GM23338 (cell line): ENCODE results near the gene LRRFIP2. TPM values are rescaled to one million over a fixed set of nuclear protein-coding genes. Genes with fewer than 3 reads are reported as not detected.

Experiments
- ATAC-seq: fragments of 200-7000 bp; cut with Tn5 transposase; 3 replicates; pipeline ENCODE4 v1.9.1; 2020
- DNase-seq: peaks from one replicate; pipeline ENCODE4 v3.0.0-alpha.2; 2015; ENCODE audit warnings: low spot score
- H2AFZ ChIP-seq: fragments of 200-600 bp; sonication (generic); 2 replicates; pipeline ENCODE4 v1.8.0; 2016; ENCODE audit warnings: antibody characterized with exemption, mild to moderate bottlenecking, moderate library complexity
- H3F3A ChIP-seq: fragments of 200-600 bp; sonication (generic); replicated peaks from 2 replicates; pipeline ENCODE4 v1.8.0; 2017; ENCODE audit warnings: antibody characterized with exemption, mixed run types, low read depth
- H3K27ac ChIP-seq: fragments of 200-600 bp; sonication (generic); 2 replicates; pipeline ENCODE4 v1.6.1; 2016; ENCODE audit warnings: low read depth
- H3K27me3 ChIP-seq: fragments of 200-600 bp; sonication (generic); 2 replicates; pipeline ENCODE4 v1.8.0; 2016; ENCODE audit warnings: mild to moderate bottlenecking, mixed run types, moderate library complexity; ENCODE audit not compliant: insufficient read depth
- H3K36me3 ChIP-seq: fragments of 200-600 bp; sonication (generic); 2 replicates; pipeline ENCODE4 v1.8.0; 2016; ENCODE audit warnings: mild to moderate bottlenecking; ENCODE audit not compliant: insufficient read depth
- H3K4me1 ChIP-seq: fragments of 200-600 bp; sonication (generic); 2 replicates; pipeline ENCODE4 v1.8.0; 2016; ENCODE audit warnings: mild to moderate bottlenecking, moderate library complexity; ENCODE audit not compliant: insufficient read depth
- H3K4me2 ChIP-seq: fragments of 200-600 bp; sonication (generic); 2 replicates; pipeline ENCODE4 v1.7.1; 2017; ENCODE audit warnings: mixed run types
- H3K4me3 ChIP-seq: fragments of 200-600 bp; sonication (generic); 2 replicates; pipeline ENCODE4 v1.6.1; 2016; ENCODE audit warnings: mixed run types
- H3K79me2 ChIP-seq: fragments of 200-600 bp; sonication (generic); replicated peaks from 2 replicates; pipeline ENCODE4 v1.8.0; 2017; ENCODE audit warnings: mild to moderate bottlenecking; ENCODE audit not compliant: insufficient read depth
- H3K9me2 ChIP-seq: fragments of 200-600 bp; sonication (generic); 2 replicates; pipeline ENCODE4 v1.8.0; 2017; ENCODE audit not compliant: insufficient read depth
- H4K20me1 ChIP-seq: fragments of 200-600 bp; sonication (generic); replicated peaks from 2 replicates; pipeline ENCODE4 v1.8.0; 2017; ENCODE audit warnings: mild to moderate bottlenecking; ENCODE audit not compliant: insufficient read depth
- H3K27ac Mint-ChIP-seq: 2 replicates; pipeline ENCODE4 v1.8.0; 2020; ENCODE audit warnings: inconsistent platforms, mild to moderate bottlenecking, moderate library complexity, mixed read lengths
- H3K27me3 Mint-ChIP-seq: 3 replicates; pipeline ENCODE4 v1.8.0; 2022; ENCODE audit warnings: low read depth, mild to moderate bottlenecking, moderate library complexity, mixed read lengths, inconsistent platforms; ENCODE audit not compliant: insufficient read depth, poor library complexity
- H3K36me3 Mint-ChIP-seq: 3 replicates; pipeline ENCODE4 v1.8.0; 2021; ENCODE audit warnings: low read depth, mild to moderate bottlenecking, inconsistent platforms, moderate library complexity, mixed read lengths
- H3K4me1 Mint-ChIP-seq: 3 replicates; pipeline ENCODE4 v1.8.0; 2020; ENCODE audit warnings: mild to moderate bottlenecking, inconsistent platforms, mixed read lengths
- H3K4me3 Mint-ChIP-seq: 3 replicates; pipeline ENCODE4 v1.8.0; 2021; ENCODE audit warnings: moderate library complexity, mild to moderate bottlenecking, inconsistent platforms, mixed read lengths
- H3K9me3 Mint-ChIP-seq: 3 replicates; pipeline ENCODE4 v1.8.0; 2020; ENCODE audit warnings: moderate library complexity, mild to moderate bottlenecking, inconsistent platforms, mixed read lengths
- CREB1 ChIP-seq: fragments of 250-450 bp; sonication (Bioruptor Pico); IDR thresholded peaks from 2 replicates; pipeline ENCODE4 v1.5.0; 2020; ENCODE audit warnings: low read depth, mild to moderate bottlenecking, moderate library complexity
- CTCF ChIP-seq, 2 experiments: fragments of 200-600 bp in 1 of 2; sonication (generic) in 1 of 2; conservative IDR thresholded peaks; 2 replicates each; pipeline versions ENCODE4 v1.5.1 to v1.6.1; 2016 to 2017; ENCODE audit warnings: antibody characterized with exemption in 2 of 2, low read depth in 2 of 2, mild to moderate bottlenecking in 2 of 2, moderate library complexity in 1 of 2
- EZH2 ChIP-seq: fragments of 200-600 bp; sonication (generic); IDR thresholded peaks from one replicate; pipeline ENCODE4 v1.8.0; 2017; ENCODE audit warnings: antibody characterized with exemption, mild to moderate bottlenecking, low read depth; ENCODE audit not compliant: unreplicated experiment
- EZH2phosphoT487 ChIP-seq: fragments of 200-600 bp; sonication (generic); IDR thresholded peaks from one replicate; pipeline ENCODE4 v1.8.1; 2018; ENCODE audit warnings: antibody characterized with exemption; ENCODE audit not compliant: unreplicated experiment
- JUNB ChIP-seq: IDR thresholded peaks from one replicate; pipeline ENCODE4 v1.6.1; 2016; ENCODE audit warnings: antibody characterized with exemption; ENCODE audit not compliant: unreplicated experiment
- NANOG ChIP-seq: IDR thresholded peaks from 2 replicates; pipeline ENCODE4 v1.6.1; 2016; ENCODE audit warnings: antibody characterized with exemption, borderline replicate concordance
- POLR2AphosphoS5 ChIP-seq: IDR thresholded peaks from 2 replicates; pipeline ENCODE4 v1.6.1; 2016; ENCODE audit warnings: antibody characterized with exemption, low read depth
- REST ChIP-seq: IDR thresholded peaks from one replicate; pipeline ENCODE4 v1.6.1; 2018; ENCODE audit warnings: antibody characterized with exemption; ENCODE audit not compliant: unreplicated experiment
- STAT1 ChIP-seq: IDR thresholded peaks from one replicate; pipeline ENCODE4 v1.6.1; 2016; ENCODE audit warnings: antibody characterized with exemption; ENCODE audit not compliant: unreplicated experiment
- ZNF114 ChIP-seq: fragments of 250-450 bp; sonication (Bioruptor Pico); IDR thresholded peaks from 2 replicates; pipeline ENCODE4 v1.5.0; 2020; ENCODE audit warnings: mild to moderate bottlenecking, moderate library complexity
- ZNF331 ChIP-seq: fragments of 250-450 bp; sonication (Bioruptor Pico); IDR thresholded peaks from 2 replicates; pipeline ENCODE4 v1.5.0; 2020; ENCODE audit warnings: low read depth, mild to moderate bottlenecking, moderate library complexity
- ZNF462 ChIP-seq: fragments of 250-450 bp; sonication (Bioruptor Pico); IDR thresholded peaks from 2 replicates; pipeline ENCODE4 v1.5.0; 2020; ENCODE audit warnings: mild to moderate bottlenecking, moderate library complexity
- polyA plus RNA-seq: library from polyadenylated mRNA; unstranded; fragments of >200 nt; fragmentation: Nextera tagmentation; extraction: Ambion mirVana; gene quantifications from 2 replicates; pipeline ENCODE4 v1.2.1, GENCODE V29; 2016
- total RNA-seq: library from RNA; depleted of rRNA; stranded (reverse); fragments of >200 nt; shearing (Covaris generic); gene quantifications from 2 replicates; pipeline ENCODE4 v1.2.3, GENCODE V29; 2014
- TF ChIP-seq, protein P1 (sequence below): IDR thresholded peaks from 2 replicates; pipeline ENCODE4 v1.6.1; 2016; ENCODE audit warnings: antibody characterized with exemption

The LRRFIP2 gene
- total and polyA plus RNA-seq, 2 experiments from 2014 or later, result 20.3 to 29.0 TPM

GRCh38 chr3:37147666-37148065 is 26.7 kb downstream of the LRRFIP2 start:
- no peaks in the 10 kb centered on the region for H3K4me1 ChIP-seq
- H3F3A ChIP-seq, result no peaks in the 10 kb centered on the region
- ATAC-seq (no peak), DNase-seq (no peak)
- Mint-ChIP-seq H3K36me3 (peaks cover 12% of the 10 kb centered on the region; the same call in 2 of the 3 replicates), H3K4me1 (no peaks in the 10 kb centered on the region), H3K9me3 (no peaks in the 10 kb centered on the region), H3K4me3 (no peak overlapping the region), H3K27ac (no peak overlapping the region), H3K27me3 (no peaks in the 10 kb centered on the region)
- H3K36me3 ChIP-seq, result no peaks in the 10 kb centered on the region
- no peak overlapping the region for H2AFZ ChIP-seq
- 0 out of 2 replicates have a peak, but pooled peaks cover 6% of the 10 kb centered on the region for H4K20me1 ChIP-seq
- H3K27ac ChIP-seq, result no peak overlapping the region
- no peaks in the 10 kb centered on the region for H3K9me2 ChIP-seq
- peaks cover 17% of the 10 kb centered on the region; the same call in 1 of the 2 replicates for H3K79me2 ChIP-seq
- no peak overlapping the region for H3K4me2 ChIP-seq
- no peak overlapping the region for H3K4me3 ChIP-seq
- TF ChIP-seq STAT1 (no peak), NANOG (no peak), ZNF331 (CRISPR knock-in tag) (no peak), JUNB (no peak), CTCF (conservative IDR thresholded peaks at IDR 0.05; ENCODE audit: low read depth in 2 of 2) (no peak), CREB1 (CRISPR knock-in tag) (no peak), ZNF114 (CRISPR knock-in tag) (no peak), ZNF462 (CRISPR knock-in tag) (no peak), EZH2 (no peak), REST (no peak), EZH2phosphoT487 (no peak), POLR2AphosphoS5 (no peak)
- TF ChIP-seq, protein P1, sequence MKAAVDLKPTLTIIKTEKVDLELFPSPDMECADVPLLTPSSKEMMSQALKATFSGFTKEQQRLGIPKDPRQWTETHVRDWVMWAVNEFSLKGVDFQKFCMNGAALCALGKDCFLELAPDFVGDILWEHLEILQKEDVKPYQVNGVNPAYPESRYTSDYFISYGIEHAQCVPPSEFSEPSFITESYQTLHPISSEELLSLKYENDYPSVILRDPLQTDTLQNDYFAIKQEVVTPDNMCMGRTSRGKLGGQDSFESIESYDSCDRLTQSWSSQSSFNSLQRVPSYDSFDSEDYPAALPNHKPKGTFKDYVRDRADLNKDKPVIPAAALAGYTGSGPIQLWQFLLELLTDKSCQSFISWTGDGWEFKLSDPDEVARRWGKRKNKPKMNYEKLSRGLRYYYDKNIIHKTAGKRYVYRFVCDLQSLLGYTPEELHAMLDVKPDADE, result no peak
- no peaks in the 10 kb centered on the region for H3K27me3 ChIP-seq
